ENCODE results near the gene PLB1.

Gene PLB1

GRCh38 chr2:28643327-28643726 lies 147.5 kb downstream of the PLB1 start:
- no peak for DNase-seq (ENCODE audit: low read depth in 1 of 2, low spot score in 1 of 2)

- no peak for DNase-seq (ENCODE audit: low read depth in 1 of 2, low spot score in 1 of 2)
These were observed 148.1 kb downstream of the PLB1 start for GRCh38 chr2:28643911-28644334.

GRCh38 chr2:28644760-28645159 lies 148.9 kb downstream of the PLB1 start:
- DNase-seq (ENCODE audit: low read depth in 1 of 2, low spot score in 1 of 2), result no peak

- no peak for DNase-seq (ENCODE audit: low read depth in 1 of 2, low spot score in 1 of 2)
These were observed 149.7 kb downstream of the PLB1 start for GRCh38 chr2:28645553-28645952.

- DNase-seq (ENCODE audit: low read depth in 1 of 2, low spot score in 1 of 2), result no peak
These were observed 151.8 kb downstream of the PLB1 start for GRCh38 chr2:28647682-28648081.

GRCh38 chr2:28648147-28648546 lies 152.3 kb downstream of the PLB1 start:
- no peak for DNase-seq (ENCODE audit: low read depth in 1 of 2, low spot score in 1 of 2)

GRCh38 chr2:28648671-28649395 lies 153.0 kb downstream of the PLB1 start:
- DNase-seq (ENCODE audit: low read depth in 1 of 2, low spot score in 1 of 2), result no peak

- DNase-seq (ENCODE audit: low read depth in 1 of 2, low spot score in 1 of 2), result no peak
These were observed 153.8 kb downstream of the PLB1 start for GRCh38 chr2:28649481-28650265.

- DNase-seq (ENCODE audit: low read depth in 1 of 2, low spot score in 1 of 2), result no peak
These were observed 154.4 kb downstream of the PLB1 start for GRCh38 chr2:28650266-28650584.

- no peak for DNase-seq (ENCODE audit: low read depth in 1 of 2, low spot score in 1 of 2)
These were observed 156.4 kb downstream of the PLB1 start for GRCh38 chr2:28652217-28652616.

GRCh38 chr2:28653892-28654662 lies 158.2 kb downstream of the PLB1 start:
- no peak for DNase-seq (ENCODE audit: low read depth in 1 of 2, low spot score in 1 of 2)

- DNase-seq (ENCODE audit: low read depth in 1 of 2, low spot score in 1 of 2), result no peak
These were observed 158.9 kb downstream of the PLB1 start for GRCh38 chr2:28654663-28655320.

GRCh38 chr2:28656937-28657615 lies 161.2 kb downstream of the PLB1 start:
- no peak for DNase-seq (ENCODE audit: low read depth in 1 of 2, low spot score in 1 of 2)

GRCh38 chr2:28658369-28658768 lies 162.5 kb downstream of the PLB1 start:
- DNase-seq (ENCODE audit: low read depth in 1 of 2, low spot score in 1 of 2), result no peak

GRCh38 chr2:28659127-28659526 lies 163.3 kb downstream of the PLB1 start:
- no peak for DNase-seq (ENCODE audit: low read depth in 1 of 2, low spot score in 1 of 2)

GRCh38 chr2:28661589-28662001 lies 165.7 kb downstream of the PLB1 start:
- DNase-seq (ENCODE audit: low read depth in 1 of 2, low spot score in 1 of 2), result no peak

GRCh38 chr2:28662044-28662443 lies 166.2 kb downstream of the PLB1 start:
- no peak for DNase-seq (ENCODE audit: low read depth in 1 of 2, low spot score in 1 of 2)

- no peak for DNase-seq (ENCODE audit: low read depth in 1 of 2, low spot score in 1 of 2)
These were observed 166.8 kb downstream of the PLB1 start for GRCh38 chr2:28662468-28663181.

- DNase-seq (ENCODE audit: low read depth in 1 of 2, low spot score in 1 of 2), result no peak
These were observed 167.5 kb downstream of the PLB1 start for GRCh38 chr2:28663359-28663758.

- DNase-seq (ENCODE audit: low read depth in 1 of 2, low spot score in 1 of 2), result no peak
These were observed 168.4 kb downstream of the PLB1 start for GRCh38 chr2:28664120-28664842.
